Chondrocyte (in vitro differentiated cells): Measurements from ENCODE around the gene C11orf16. TPM values are rescaled to one million over a fixed set of nuclear protein-coding genes. Genes with fewer than 3 reads are reported as not detected.

Source experiments
- DNase-seq: peaks from one replicate; pipeline ENCODE4 v3.0.0; 2021; ENCODE audit warnings: mixed read lengths, low spot score
- H3K27ac Mint-ChIP-seq: one replicate; pipeline ENCODE4 v1.8.0; 2021; ENCODE audit warnings: mild to moderate bottlenecking, moderate library complexity, mixed read lengths; ENCODE audit not compliant: unreplicated experiment
- H3K27me3 Mint-ChIP-seq: 2 replicates; pipeline ENCODE4 v1.8.0; 2021; ENCODE audit warnings: low read depth, mixed read lengths
- H3K36me3 Mint-ChIP-seq: 2 replicates; pipeline ENCODE4 v1.8.0; 2021; ENCODE audit warnings: low read depth, mixed read lengths
- H3K4me1 Mint-ChIP-seq: 2 replicates; pipeline ENCODE4 v1.8.0; 2021; ENCODE audit warnings: low read depth, mild to moderate bottlenecking, mixed read lengths
- H3K4me3 Mint-ChIP-seq: one replicate; pipeline ENCODE4 v1.8.0; 2021; ENCODE audit warnings: mild to moderate bottlenecking, moderate library complexity, mixed read lengths; ENCODE audit not compliant: unreplicated experiment
- H3K9me3 Mint-ChIP-seq: 2 replicates; pipeline ENCODE4 v1.8.0; 2021; ENCODE audit warnings: low read depth, mixed read lengths
- total RNA-seq: library from RNA; stranded (reverse); gene quantifications from 3 replicates; pipeline ENCODE4 v1.2.1, GENCODE V29; 2021
- TF ChIP-seq, protein P1 (sequence below): fragments of 200-600 bp; sonication (generic); IDR thresholded peaks from 2 replicates; pipeline ENCODE4 v1.5.0; 2021; ENCODE audit warnings: antibody characterized with exemption, mild to moderate bottlenecking, moderate library complexity

C11orf16 gene
- total RNA-seq, 1 donor from 2014 or later, result not detected

DNA sequence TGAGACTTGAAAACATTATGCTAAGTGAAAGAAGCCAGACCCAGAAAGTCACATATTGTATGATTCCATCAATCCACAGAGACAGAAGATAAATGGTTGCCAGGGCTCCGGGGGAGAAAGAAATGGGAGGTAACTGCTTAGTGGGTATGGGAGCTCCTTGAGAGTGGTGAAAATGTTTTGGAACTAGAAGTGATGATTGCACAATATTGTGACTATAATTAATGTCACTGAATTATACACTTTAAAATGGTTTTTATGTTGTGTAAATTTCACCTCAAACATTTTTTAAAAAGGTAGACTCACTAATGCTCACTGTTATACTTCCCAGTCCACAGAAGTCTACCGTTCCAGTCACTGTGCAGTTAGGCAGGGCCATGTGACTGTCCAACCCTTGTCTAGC is 54.0 kb downstream of the C11orf16 start:
- TF ChIP-seq, protein P1, sequence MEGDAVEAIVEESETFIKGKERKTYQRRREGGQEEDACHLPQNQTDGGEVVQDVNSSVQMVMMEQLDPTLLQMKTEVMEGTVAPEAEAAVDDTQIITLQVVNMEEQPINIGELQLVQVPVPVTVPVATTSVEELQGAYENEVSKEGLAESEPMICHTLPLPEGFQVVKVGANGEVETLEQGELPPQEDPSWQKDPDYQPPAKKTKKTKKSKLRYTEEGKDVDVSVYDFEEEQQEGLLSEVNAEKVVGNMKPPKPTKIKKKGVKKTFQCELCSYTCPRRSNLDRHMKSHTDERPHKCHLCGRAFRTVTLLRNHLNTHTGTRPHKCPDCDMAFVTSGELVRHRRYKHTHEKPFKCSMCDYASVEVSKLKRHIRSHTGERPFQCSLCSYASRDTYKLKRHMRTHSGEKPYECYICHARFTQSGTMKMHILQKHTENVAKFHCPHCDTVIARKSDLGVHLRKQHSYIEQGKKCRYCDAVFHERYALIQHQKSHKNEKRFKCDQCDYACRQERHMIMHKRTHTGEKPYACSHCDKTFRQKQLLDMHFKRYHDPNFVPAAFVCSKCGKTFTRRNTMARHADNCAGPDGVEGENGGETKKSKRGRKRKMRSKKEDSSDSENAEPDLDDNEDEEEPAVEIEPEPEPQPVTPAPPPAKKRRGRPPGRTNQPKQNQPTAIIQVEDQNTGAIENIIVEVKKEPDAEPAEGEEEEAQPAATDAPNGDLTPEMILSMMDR, result no peak
- Mint-ChIP-seq H3K27me3 (no peaks in the 10 kb centered on the region), H3K4me1 (peaks cover 8% of the 10 kb centered on the region), H3K9me3 (no peaks in the 10 kb centered on the region), H3K27ac (no peak overlapping the region), H3K36me3 (no peaks in the 10 kb centered on the region), H3K4me3 (no peak overlapping the region)
- DNase-seq, result no peak

DNA sequence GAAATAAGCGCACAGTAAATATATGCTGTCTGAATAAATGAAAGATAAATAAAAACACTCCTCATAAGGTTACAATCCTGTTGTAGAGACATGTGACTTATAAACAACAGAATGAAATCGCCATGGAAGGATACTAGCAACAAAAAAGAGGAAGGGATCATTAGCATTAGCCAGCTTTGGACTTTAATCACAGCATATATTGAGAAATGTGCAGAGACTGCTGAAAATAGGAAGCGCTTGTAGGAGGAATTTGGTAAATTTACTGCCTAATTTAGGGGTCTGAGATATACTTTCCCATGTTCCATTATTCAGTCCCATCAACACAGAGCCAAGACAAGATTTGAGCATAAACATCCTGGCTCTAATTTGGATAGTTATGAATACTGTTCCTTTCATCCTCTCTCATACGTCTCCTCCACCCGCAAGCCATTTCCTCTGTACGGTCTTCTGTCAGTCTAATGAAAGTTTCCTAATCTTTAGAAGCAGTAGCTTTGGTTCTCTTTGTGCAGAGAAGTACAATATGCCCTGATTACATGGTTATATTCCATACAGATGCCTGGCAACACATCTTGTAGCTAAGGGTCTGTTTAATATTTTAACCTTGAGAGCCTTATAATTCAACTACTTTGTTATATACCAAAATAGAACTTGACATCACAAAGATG is 58.9 kb downstream of the C11orf16 start:
- Mint-ChIP-seq H3K9me3 (no peaks in the 10 kb centered on the region), H3K4me3 (no peak overlapping the region), H3K27me3 (no peaks in the 10 kb centered on the region), H3K36me3 (no peaks in the 10 kb centered on the region), H3K27ac (peak overlapping the region; percentile 9), H3K4me1 (peaks cover 42% of the 10 kb centered on the region)
- no peak for DNase-seq
- TF ChIP-seq, protein P1, result no peak

DNA sequence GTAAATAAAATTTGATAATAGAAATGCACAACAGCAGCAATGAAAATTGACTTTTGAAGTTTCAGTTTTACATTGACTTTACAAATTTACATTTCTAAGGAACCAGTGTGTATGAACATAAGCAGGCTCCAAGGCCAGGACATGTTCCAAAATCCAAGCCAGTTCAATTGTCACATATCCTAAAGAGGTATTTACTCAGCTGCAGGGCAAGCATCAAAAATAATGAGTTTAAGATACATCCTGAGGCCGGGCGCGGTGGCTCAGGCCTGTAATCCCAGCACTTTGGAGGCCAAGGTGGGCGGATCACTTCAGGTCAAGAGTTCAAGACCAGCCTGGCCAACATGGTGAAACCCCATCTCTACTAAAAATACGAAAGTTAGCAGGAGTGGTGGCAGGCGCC is 60.8 kb downstream of the C11orf16 start:
- DNase-seq, result no peak
- H3K36me3 Mint-ChIP-seq, result no peaks in the 10 kb centered on the region
- TF ChIP-seq, protein P1, result no peak
- H3K4me3 Mint-ChIP-seq, result peak overlapping the region; percentile 76
- H3K27me3 Mint-ChIP-seq, result no peaks in the 10 kb centered on the region
- H3K4me1 Mint-ChIP-seq, result peaks cover 59% of the 10 kb centered on the region
- peak overlapping the region; percentile 96 for H3K27ac Mint-ChIP-seq
- H3K9me3 Mint-ChIP-seq, result no peaks in the 10 kb centered on the region

DNA sequence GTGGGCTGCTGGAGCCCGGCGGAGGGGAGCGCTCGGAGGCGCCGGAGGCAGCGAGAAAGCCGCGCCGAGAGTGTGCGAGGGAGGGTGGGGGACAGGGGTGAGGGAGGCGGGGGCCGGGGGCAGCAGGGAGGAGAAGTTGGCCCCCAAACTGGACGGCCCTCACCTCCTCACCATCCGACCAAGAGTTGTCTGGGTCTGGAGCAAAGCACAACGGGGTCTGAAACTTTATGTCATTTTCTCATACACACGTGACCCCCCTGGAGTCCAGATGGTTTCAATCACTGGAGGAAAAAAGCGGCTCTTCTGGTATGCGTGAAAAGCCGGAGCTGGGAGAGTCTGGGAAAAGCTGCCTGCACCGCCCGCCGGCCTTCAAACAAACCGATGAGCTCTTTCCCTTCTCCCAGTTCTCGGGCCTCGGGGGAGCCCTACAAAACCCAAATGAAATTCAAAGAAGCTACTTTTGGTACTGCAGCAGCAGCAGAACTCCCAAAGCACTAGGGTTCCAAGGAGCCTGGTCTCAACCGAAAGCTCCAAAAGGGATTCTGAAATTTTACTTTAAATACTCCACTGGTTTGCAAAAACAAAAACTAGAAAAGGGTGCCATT is 61.5 kb downstream of the C11orf16 start:
- DNase-seq, result no peak
- H3K4me1 Mint-ChIP-seq, result peaks cover 65% of the 10 kb centered on the region
- H3K27me3 Mint-ChIP-seq, result no peaks in the 10 kb centered on the region
- TF ChIP-seq, protein P1, result no peak
- H3K4me3 Mint-ChIP-seq, result peak overlapping the region; percentile 76
- H3K9me3 Mint-ChIP-seq, result no peaks in the 10 kb centered on the region
- peak overlapping the region; percentile 96 for H3K27ac Mint-ChIP-seq
- H3K36me3 Mint-ChIP-seq, result no peaks in the 10 kb centered on the region

DNA sequence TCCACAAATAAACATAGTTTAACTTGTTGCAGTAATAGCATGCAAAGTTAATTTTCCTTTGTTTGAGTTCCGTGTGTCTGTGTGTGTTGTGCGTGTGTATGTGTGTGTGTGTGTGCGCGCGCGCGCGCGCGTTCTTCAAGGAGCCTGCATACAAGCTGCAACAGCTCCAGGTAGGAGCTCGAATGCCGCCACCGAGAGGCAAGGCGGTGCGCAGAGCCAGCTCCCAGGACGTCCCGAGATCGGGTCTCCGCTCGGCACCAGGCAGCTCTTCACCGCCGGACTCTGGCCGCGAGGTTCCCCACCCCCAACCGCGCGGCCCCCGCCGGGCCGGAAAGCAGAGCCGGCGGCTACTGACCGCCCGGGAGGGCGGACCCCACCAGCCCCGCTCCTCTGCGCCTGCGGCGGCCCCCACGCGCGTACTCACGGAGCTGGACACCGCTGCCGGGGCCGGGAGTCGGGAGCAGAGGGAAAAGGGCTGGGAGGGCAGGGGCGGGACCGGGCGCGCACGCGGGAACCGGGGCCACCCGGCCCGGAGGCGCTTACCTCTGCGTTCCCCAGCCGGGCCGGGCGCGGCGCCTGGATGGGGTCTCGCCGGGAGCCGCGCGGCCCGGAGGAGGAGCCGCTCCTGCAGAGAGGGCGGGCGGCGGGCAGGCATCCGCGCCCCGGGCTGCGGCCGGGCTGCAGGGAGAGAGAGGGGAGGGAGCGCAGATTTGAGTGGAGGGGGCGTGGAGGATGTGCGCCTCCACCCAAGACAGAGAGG is 62.2 kb downstream of the C11orf16 start:
- DNase-seq, result peak; percentile 92
- Mint-ChIP-seq H3K4me1 (peaks cover 66% of the 10 kb centered on the region), H3K27me3 (no peaks in the 10 kb centered on the region), H3K9me3 (no peaks in the 10 kb centered on the region), H3K27ac (peak overlapping the region; percentile 96), H3K4me3 (peak overlapping the region; percentile 85), H3K36me3 (no peaks in the 10 kb centered on the region)
- TF ChIP-seq, protein P1, result peak; percentile 35
